B cell (primary cell): Measurements from ENCODE around the gene ARHGAP28.

Source experiments
- EZH2 ChIP-seq: IDR thresholded peaks from 2 replicates; pipeline ENCODE4 v1.6.1; 2012; ENCODE audit warnings: borderline replicate concordance, low read depth, mild to moderate bottlenecking, moderate library complexity, low read length; ENCODE audit not compliant: insufficient read depth, poor library complexity, severe bottlenecking
- TF ChIP-seq, protein P1 (sequence below): fragments of 200-600 bp; IDR thresholded peaks from one replicate; pipeline ENCODE4 v1.8.0; 2022; ENCODE audit warnings: antibody characterized with exemption, mild to moderate bottlenecking

DNA sequence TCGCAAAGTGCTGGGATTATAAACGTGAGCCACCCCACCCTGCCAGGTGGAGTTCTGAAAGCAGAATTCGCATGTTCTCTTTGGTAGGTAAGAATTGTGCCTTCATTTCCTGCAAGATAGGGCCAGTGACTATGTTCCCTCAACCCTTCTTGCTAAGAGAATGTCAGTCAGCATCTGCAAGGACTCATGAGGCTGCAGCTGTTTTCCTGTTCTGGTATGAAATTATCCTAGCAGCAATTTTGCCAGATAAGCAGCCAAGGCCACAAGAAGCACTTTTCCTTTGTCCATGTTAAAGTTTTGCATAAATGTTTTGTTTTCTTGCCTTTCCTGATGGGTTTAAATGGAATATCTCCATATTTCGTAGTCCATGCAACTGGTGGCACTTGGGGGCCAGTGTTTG, 6.8 kb upstream of the ARHGAP28 start:
- TF ChIP-seq, protein P1, sequence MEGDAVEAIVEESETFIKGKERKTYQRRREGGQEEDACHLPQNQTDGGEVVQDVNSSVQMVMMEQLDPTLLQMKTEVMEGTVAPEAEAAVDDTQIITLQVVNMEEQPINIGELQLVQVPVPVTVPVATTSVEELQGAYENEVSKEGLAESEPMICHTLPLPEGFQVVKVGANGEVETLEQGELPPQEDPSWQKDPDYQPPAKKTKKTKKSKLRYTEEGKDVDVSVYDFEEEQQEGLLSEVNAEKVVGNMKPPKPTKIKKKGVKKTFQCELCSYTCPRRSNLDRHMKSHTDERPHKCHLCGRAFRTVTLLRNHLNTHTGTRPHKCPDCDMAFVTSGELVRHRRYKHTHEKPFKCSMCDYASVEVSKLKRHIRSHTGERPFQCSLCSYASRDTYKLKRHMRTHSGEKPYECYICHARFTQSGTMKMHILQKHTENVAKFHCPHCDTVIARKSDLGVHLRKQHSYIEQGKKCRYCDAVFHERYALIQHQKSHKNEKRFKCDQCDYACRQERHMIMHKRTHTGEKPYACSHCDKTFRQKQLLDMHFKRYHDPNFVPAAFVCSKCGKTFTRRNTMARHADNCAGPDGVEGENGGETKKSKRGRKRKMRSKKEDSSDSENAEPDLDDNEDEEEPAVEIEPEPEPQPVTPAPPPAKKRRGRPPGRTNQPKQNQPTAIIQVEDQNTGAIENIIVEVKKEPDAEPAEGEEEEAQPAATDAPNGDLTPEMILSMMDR = no peak
- no peak for TF ChIP-seq EZH2
